GM12864 (cell line): ENCODE measurements around the gene RAB8B.

Source experiments
- DNase-seq: peaks from one replicate; pipeline ENCODE4 v3.0.0-alpha.2; 2011; ENCODE audit warnings: low read depth
- H3K4me3 ChIP-seq: 2 replicates; pipeline ENCODE4 v1.5.1; 2011; ENCODE audit warnings: mild to moderate bottlenecking, low read depth, low read length, control low read depth
- TF ChIP-seq, protein P1 (sequence below): IDR thresholded peaks from 2 replicates; pipeline ENCODE4 v1.5.1; 2011; ENCODE audit warnings: low read depth, mild to moderate bottlenecking, moderate library complexity, low read length, control low read depth, inconsistent platforms; ENCODE audit errors: missing control alignments

Gene RAB8B

DNA sequence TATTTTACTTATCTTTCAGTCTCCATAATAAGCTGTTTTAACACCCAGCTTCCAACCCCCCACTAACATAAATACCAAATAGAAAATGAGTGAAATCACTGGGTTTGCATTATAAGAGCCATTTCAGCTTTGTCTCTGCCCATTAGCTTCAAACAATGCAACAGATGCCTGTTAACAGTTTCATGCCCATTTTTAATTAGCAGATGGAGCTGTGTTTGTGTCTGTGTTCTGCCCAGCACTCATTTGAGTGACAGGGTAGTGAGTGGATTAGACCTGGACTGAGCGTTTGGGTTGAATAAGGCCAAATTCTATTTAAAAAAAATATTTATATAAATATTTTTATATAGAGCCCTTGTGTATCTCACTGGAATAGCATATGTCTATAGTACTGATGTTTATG, 7.4 kb downstream of the RAB8B start:
- TF ChIP-seq, protein P1, sequence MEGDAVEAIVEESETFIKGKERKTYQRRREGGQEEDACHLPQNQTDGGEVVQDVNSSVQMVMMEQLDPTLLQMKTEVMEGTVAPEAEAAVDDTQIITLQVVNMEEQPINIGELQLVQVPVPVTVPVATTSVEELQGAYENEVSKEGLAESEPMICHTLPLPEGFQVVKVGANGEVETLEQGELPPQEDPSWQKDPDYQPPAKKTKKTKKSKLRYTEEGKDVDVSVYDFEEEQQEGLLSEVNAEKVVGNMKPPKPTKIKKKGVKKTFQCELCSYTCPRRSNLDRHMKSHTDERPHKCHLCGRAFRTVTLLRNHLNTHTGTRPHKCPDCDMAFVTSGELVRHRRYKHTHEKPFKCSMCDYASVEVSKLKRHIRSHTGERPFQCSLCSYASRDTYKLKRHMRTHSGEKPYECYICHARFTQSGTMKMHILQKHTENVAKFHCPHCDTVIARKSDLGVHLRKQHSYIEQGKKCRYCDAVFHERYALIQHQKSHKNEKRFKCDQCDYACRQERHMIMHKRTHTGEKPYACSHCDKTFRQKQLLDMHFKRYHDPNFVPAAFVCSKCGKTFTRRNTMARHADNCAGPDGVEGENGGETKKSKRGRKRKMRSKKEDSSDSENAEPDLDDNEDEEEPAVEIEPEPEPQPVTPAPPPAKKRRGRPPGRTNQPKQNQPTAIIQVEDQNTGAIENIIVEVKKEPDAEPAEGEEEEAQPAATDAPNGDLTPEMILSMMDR = no peak
- no peak overlapping the region for H3K4me3 ChIP-seq
- no peak for DNase-seq

DNA sequence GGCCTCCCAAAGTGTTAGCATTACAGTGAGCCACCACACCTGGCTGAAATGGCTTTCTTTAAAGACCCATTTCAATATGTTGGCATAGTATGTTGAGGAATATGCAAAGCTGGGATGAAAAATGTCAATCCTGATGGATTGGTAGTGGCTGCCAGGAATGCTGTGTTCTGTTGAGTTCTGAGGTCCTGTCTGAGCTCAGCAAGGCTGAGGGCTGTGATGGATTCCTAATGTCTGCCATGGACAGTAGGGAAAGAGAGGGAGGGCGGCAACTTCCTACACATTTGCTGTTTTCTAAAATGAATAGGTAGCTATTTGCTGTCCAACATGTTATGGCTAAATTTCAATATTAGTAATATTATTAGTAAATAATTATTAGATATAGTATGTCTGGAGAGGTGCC, 8.2 kb downstream of the RAB8B start:
- no peak overlapping the region for H3K4me3 ChIP-seq
- TF ChIP-seq, protein P1 = no peak
- DNase-seq = no peak

DNA sequence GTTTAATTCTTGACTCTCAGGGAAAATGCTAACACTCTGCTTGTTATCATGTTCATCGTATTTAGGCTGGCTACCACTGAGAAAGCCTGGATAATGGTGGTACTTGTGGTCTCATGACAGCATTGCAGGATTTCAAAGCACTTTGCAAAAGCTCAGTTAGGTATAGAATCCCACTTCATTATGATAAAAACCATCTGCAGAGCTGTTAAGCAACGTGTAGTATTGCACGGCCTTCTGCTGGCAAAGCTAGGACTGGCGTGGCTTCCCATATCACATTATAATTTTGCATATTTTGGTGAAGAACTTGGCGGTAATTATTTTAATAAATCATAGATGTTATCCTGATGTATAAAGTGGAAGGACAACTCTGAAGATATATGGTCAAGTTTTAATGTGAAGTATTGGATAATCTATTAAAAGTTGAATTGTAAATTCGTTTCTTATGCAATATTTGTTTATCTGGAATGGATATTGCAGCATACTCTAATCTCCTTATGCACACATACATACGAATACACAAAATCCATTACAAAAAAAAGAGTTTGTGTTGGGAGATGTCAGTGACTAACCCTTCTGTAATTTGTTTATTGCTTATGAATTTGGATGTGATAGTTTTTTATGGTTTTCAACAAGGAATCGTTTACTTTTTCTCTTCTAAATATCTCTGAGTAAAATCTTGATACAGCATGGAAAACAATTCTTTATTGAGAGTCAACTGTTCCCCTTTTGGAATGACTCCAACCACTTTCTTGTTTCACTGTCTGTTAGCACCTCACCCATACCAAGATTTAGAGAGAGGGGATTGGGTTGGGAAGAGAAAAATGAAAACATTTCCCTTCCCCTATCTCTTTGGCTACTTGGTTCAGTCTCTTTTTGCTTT, 9.2 kb downstream of the RAB8B start:
- TF ChIP-seq, protein P1 = no peak
- DNase-seq = no peak
- no peak overlapping the region for H3K4me3 ChIP-seq

DNA sequence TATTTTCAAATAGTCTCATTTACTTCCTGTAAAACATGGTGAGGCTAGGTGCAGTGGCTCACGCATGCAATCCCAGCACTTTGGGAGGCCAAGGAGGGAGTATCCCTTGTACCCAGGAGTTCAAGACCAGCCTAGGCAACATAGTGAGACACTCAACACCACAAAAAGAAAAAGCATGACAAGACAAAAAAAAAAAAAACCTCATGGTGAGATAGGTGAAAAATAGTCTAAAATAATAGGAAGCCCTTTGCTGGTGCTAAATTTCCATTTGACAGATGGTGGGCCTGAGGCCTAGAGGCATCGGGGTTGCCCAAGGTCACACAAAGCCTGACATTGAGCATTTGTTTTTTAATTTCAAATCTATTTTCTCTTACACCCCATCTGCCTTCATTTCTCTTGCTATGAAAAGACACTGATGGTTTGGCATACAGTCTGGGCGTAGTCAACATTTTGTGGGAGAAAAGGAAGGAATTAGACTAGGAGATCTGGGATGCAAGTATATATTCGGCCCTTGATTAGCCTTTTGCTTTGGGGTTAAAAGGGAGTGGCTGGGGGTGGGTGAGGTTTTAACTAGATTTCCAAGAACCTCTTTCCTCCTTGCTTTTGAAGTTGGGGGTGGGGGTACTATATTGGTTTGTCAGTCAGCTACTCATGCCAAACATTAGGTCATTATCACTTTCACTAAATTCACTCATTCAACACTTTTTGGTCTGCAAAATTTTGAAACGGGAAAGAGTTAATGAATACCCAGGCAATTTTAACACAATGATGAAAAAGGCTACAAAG, 11.3 kb downstream of the RAB8B start:
- no peak for DNase-seq
- H3K4me3 ChIP-seq = no peak overlapping the region
- TF ChIP-seq, protein P1 = no peak

DNA sequence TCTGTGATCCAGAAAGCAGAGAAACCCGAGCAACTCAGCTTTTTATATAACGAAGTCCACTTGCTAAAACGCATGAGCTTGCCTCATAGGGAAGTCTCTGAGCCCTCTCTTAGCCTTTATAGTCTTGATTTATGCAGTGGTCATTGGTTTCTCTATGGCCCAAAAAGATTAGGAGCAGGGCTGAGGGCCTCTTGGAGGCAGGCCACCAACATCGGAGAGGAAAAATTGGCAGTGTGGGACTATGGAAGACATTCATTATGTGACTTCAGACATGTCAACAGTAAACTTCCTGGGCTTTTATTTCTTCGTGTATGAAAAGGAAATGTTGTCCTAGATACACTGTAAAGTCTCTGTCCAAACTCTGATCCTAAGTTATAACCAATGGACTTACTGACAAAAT, 13.5 kb downstream of the RAB8B start:
- no peak overlapping the region for H3K4me3 ChIP-seq
- TF ChIP-seq, protein P1 = no peak
- no peak for DNase-seq

DNA sequence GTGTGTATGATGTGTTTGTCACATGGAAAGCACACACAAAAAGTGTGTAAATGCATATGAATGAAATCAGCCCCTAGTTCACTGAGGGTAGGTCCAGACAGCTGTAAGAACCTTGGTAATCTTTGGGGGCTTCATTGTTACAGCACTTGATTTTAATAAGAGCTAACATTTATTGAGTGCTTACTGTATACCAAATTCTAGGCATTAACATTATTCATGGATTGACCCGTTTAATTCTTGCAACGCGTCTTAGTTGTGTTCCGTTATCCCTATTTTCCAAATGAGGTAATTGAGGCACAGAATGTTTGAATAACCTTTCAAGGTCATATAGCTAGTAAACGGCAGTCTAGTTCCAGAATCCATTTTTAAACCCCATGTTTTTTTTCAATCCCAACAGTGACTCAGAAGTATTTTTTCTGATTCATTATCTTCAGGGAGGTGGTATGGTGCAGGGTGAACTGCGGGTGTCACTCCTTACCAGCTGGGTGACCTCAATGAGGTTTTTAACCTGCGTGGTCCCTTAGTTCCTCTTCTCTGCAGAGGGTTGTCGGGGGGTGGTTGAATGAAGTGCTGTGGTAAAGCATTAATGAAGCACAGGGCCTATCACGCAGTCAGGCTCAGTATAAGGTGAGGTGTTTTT, 14.2 kb downstream of the RAB8B start:
- H3K4me3 ChIP-seq = no peak overlapping the region
- DNase-seq = no peak
- TF ChIP-seq, protein P1 = no peak
